Muscle layer of colon (tissue), 2 donors: ENCODE measurements around the gene GNG7.
"Not testable (repeated sequence)": the region's sequence is repeated elsewhere in the genome, so short reads cannot be mapped to it uniquely, and the experiment has no call there.

Experiments used
- H3K27ac ChIP-seq: one replicate; pipeline ENCODE4 v1.7.0; 2013; ENCODE audit warnings: low read depth, mild to moderate bottlenecking, low read length, moderate library complexity
- H3K27me3 ChIP-seq, 2 donors: one replicate each; pipeline ENCODE4 v1.7.0; 2013; ENCODE audit warnings: low read length in 2 of 2, mild to moderate bottlenecking in 2 of 2; ENCODE audit not compliant: insufficient read depth in 2 of 2, control insufficient read depth in 1 of 2
- H3K36me3 ChIP-seq: one replicate; pipeline ENCODE4 v1.7.0; 2013; ENCODE audit warnings: mild to moderate bottlenecking, low read length; ENCODE audit not compliant: insufficient read depth
- H3K4me1 ChIP-seq: one replicate; pipeline ENCODE4 v1.7.0; 2013; ENCODE audit warnings: mild to moderate bottlenecking, low read length; ENCODE audit not compliant: insufficient read depth
- H3K4me3 ChIP-seq, 2 donors: one replicate each; pipeline ENCODE4 v1.7.0; 2013; ENCODE audit warnings: low read length in 2 of 2, low read depth in 1 of 2, mild to moderate bottlenecking in 1 of 2, moderate library complexity in 1 of 2
- H3K9ac ChIP-seq: one replicate; pipeline ENCODE4 v1.7.0; 2013; ENCODE audit warnings: low read length
- H3K9me3 ChIP-seq: one replicate; pipeline ENCODE4 v1.7.0; 2013; ENCODE audit warnings: mild to moderate bottlenecking, low read length
- donor health status: abdominal sarcoma.
- donor health status: Adenocarcinoma of cecum.

The GNG7 gene

DNA sequence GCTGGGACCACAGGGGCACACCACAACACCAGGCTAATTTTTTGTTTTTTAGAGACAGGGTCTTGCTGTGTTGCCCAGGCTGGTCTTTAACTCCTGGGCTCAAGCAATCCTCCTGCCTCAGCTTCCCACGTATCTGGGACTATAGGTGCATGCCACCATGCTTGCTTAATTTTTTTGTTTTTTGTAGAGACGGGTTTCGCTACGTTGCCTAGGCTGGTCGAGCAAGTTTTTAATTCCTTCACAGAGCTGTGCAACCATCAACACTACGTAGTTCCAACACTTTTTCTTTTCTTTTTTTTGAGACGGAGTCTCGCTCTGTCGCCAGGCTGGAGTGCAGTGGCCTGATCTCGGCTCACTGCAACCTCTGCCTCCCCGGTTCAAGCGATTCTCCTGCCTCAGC lies 130.3 kb downstream of the GNG7 start:
- H3K9me3 ChIP-seq, H3K27me3 ChIP-seq, H3K36me3 ChIP-seq, H3K4me3 ChIP-seq, H3K27ac ChIP-seq, H3K4me1 ChIP-seq, H3K9ac ChIP-seq: not testable (repeated sequence)

DNA sequence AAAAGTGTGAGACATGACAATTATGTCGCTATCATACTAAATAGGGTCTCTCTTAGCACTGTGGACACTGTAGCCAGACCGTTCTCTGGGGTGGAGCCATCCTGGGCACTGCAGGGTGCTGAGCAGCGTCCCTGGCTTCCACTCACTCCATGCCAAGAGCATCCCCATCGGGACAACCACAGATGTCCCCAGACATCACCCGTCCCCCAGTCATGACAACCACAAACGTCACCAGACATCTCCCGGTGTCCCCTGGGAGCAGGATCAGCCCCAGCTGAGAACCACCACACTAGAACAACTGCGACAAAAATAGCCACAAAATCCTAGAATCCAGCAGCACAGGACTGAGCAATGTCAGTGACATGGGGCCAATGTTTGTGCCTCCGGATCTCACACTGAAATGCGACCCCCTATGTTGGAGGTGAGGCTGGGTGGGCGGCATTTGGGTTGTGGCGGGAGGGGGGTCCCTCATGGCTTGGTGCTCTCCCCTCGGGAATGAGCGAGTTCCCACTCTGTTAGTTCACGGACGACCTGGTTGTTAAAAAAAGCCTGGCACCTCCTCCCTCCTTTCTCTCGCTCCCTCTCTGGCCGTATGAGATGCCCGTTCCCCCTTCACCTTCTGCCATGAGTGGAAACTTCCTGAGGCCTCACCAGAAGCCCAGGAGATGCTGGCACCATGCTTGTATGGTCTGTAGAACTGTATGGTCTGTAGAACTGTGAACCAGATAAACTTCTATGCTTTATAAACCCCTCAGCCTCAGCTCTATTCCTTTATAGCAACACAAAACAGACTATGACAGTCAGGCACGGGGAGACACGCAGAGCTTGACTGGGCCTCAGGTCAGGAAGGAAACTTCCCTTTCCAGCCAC lies 132.7 kb downstream of the GNG7 start:
- Histone ChIP-seq H3K27me3 (no peaks in the 10 kb centered on the region), H3K27ac (no peak overlapping the region), H3K4me3 (no peak overlapping the region), H3K9ac (no peak overlapping the region), H3K4me1 (no peaks in the 10 kb centered on the region), H3K36me3 (no peaks in the 10 kb centered on the region), H3K9me3 (no peaks in the 10 kb centered on the region)

DNA sequence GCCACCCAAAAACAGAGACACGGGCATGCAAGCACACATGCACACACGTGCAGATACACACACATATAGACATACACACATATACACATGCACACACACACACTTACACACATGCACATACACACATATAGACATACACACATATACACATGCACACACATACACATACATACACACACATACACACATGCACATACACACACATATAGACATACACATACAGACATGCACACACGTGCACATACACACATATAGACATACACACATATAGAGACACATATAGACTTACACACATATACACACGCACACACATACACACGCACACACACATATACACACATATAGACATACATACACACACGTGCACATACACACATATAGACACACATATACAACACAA lies 134.5 kb downstream of the GNG7 start:
- no peaks in the 10 kb centered on the region for H3K27me3 ChIP-seq
- H3K27ac ChIP-seq, result no peak overlapping the region
- H3K4me1 ChIP-seq, result no peaks in the 10 kb centered on the region
- no peak overlapping the region for H3K9ac ChIP-seq
- H3K9me3 ChIP-seq, result no peaks in the 10 kb centered on the region
- H3K4me3 ChIP-seq, result no peak overlapping the region
- no peaks in the 10 kb centered on the region for H3K36me3 ChIP-seq

DNA sequence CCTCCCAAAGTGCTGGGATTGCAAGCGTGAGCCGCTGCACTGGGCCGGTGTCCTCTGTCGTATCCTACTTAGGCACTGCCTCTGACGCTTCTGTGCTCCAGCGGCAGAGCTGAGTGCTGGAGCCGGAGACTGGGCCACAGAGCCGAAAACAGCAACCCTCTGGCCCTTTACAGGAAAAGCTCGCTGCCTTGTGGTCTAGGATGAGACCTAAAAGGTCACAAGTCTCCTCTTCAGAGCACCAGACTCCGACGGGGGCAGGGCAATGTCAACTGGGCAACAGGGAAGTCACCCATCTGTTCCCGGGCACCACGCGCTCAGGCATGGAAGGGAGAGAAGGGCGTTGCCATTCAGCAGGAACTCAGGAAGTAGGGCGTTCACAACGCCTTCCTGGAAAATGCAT lies 134.9 kb downstream of the GNG7 start:
- H3K36me3 ChIP-seq, result no peaks in the 10 kb centered on the region
- no peaks in the 10 kb centered on the region for H3K9me3 ChIP-seq
- H3K27ac ChIP-seq, result no peak overlapping the region
- no peaks in the 10 kb centered on the region for H3K4me1 ChIP-seq
- no peak overlapping the region for H3K9ac ChIP-seq
- H3K27me3 ChIP-seq, result no peaks in the 10 kb centered on the region
- H3K4me3 ChIP-seq, result no peak overlapping the region

DNA sequence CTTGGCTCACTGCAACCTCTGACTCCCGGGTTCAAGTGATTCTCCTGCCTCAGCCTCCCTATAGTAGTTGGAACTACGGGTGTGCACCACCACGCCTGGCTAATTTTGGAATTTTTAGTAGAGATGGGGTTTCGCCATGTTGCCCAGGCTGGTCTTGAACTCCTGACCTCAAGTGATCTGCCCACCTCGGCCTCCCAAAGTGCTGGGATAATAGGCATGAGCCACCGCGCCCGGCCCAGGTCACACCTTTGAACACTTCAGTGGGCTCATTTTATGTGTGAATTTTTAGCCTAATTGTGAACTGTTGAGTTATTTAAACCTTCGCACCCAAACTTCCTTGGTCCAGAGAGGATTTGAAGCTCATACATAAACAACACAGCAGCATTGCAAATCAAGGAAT lies 138.9 kb downstream of the GNG7 start:
- not testable (repeated sequence) for H3K27me3 ChIP-seq, H3K4me3 ChIP-seq, H3K36me3 ChIP-seq, H3K9me3 ChIP-seq, H3K27ac ChIP-seq, H3K9ac ChIP-seq, H3K4me1 ChIP-seq

DNA sequence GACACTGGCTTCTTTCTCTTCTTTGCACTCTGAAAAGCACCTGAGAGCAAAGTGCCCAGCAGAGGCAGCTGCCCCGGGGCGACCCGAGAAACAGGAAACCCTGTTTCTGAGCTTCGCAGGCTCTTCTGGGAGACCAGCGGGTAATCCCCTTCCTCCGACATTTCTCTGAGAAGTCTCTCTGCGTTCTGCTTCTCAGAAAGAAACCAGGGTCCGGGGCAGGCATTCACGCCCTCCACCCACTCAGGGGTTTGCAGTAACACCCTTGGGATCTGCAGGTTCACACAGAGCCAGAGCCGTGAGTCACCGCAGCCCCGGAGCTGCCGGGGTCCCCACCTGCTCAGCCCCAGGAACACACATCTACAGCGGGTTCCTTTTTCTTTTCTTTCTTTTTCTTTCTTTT lies 140.6 kb downstream of the GNG7 start:
- Histone ChIP-seq H3K36me3 (no peaks in the 10 kb centered on the region), H3K9ac (no peak overlapping the region), H3K9me3 (no peaks in the 10 kb centered on the region), H3K4me1 (no peaks in the 10 kb centered on the region), H3K27me3 (no peaks in the 10 kb centered on the region), H3K27ac (no peak overlapping the region), H3K4me3 (no peak overlapping the region)

DNA sequence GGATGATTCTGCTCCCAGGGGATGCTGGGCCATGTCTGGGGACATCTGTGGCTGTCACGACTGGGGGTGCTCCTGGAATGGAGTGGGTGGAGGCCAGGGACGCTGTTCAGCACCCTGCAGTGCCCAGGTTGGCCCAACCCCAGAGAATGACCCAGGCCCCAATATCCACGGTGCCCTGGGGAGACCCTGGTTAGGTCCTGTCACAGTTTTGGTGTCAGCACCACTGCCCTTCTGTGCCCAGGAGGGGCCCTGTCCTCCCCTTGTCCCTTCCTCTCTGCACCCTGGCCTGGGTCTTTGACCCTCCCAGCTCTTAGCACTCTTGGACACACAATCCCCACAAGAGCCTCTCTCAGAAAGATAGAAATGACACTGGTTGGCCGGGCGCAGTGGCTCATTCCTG lies 141.3 kb downstream of the GNG7 start:
- Histone ChIP-seq H3K9me3 (no peaks in the 10 kb centered on the region), H3K4me3 (no peak overlapping the region), H3K27ac (no peak overlapping the region), H3K27me3 (no peaks in the 10 kb centered on the region), H3K9ac (no peak overlapping the region), H3K36me3 (no peaks in the 10 kb centered on the region), H3K4me1 (no peaks in the 10 kb centered on the region)

DNA sequence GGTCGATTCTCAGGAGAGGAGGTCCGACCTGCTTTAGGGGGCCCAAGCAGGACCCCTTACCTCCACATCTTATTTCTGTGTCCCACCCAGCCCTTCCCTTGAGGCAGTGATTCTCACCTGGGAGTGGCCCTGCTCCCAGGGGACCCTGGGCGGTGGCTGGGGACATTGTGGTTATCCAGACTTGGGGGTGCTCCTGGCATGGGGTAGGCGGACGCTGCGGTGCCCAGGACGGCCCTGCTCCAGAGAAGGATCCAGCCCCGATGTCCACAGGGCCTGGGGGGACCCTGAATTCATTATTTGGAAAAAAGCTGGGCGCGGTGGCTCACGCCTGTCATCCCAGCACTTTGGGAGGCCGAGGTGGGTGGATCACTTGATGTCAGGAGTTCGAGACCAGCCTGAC lies 142.1 kb downstream of the GNG7 start:
- Histone ChIP-seq H3K27me3 (no peaks in the 10 kb centered on the region), H3K4me1 (no peaks in the 10 kb centered on the region), H3K9ac (no peak overlapping the region), H3K9me3 (no peaks in the 10 kb centered on the region), H3K27ac (no peak overlapping the region), H3K4me3 (no peak overlapping the region), H3K36me3 (no peaks in the 10 kb centered on the region)

DNA sequence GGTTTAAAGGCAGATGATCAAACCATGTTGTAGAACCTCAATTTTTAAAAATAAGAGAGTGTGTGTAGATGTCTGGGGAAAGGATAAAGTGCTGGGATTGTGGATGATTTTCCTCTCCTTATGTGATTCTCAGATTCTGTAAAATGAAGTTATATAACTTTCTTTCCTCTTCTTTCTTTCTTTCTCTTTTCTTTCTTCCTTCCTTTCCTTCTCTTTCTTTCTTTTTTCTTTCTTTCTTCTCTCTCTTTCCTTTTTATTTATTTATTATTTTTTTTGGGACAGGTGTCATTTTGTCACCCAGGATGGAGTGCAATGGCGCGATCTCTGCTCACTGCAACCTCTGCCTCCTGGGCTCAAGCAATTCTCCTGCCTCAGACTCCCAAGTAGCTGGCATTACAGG lies 144.0 kb downstream of the GNG7 start:
- no peak overlapping the region for H3K4me3 ChIP-seq
- H3K27me3 ChIP-seq, result no peaks in the 10 kb centered on the region
- H3K4me1 ChIP-seq, result no peaks in the 10 kb centered on the region
- H3K9me3 ChIP-seq, result no peaks in the 10 kb centered on the region
- no peak overlapping the region for H3K9ac ChIP-seq
- H3K27ac ChIP-seq, result no peak overlapping the region
- no peaks in the 10 kb centered on the region for H3K36me3 ChIP-seq

DNA sequence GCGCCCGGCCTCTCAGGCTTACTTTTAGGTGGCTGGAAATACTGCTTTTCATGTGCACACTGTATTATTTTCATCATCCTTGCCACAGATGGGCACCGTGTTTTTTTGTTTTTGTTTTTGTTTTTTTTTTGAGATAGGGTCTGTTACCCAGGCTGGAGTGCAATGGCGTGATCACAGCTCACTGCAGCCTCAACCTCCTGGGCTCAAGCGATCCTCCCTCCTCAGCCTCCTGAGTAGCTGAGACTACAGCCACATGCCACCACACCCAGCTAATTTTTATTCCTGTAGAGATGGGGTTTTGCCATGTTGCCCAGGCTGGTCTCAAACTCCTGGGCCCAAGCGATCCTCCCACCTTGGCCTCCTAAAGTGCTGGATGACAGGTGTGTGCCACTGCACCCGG lies 144.4 kb downstream of the GNG7 start:
- H3K36me3 ChIP-seq, H3K4me1 ChIP-seq, H3K9ac ChIP-seq, H3K9me3 ChIP-seq, H3K4me3 ChIP-seq, H3K27me3 ChIP-seq, H3K27ac ChIP-seq: not testable (repeated sequence)

DNA sequence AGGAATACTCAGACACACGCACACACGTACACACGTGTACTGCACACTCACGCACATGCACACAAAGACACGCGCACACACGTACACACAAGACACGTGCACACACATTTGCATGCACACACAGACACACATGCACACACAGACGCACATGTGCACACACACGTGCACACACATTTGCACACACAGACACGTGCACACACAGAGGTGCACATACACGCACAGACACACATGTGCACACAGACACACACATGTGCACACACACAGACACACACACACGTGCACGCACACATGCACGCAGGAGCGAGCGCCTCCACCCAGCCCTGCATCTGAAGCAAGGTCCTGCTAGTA lies 145.4 kb downstream of the GNG7 start:
- no peaks in the 10 kb centered on the region for H3K36me3 ChIP-seq
- H3K4me1 ChIP-seq, result no peaks in the 10 kb centered on the region
- no peak overlapping the region for H3K27ac ChIP-seq
- no peaks in the 10 kb centered on the region for H3K27me3 ChIP-seq
- H3K9ac ChIP-seq, result no peak overlapping the region
- no peak overlapping the region for H3K4me3 ChIP-seq
- no peaks in the 10 kb centered on the region for H3K9me3 ChIP-seq
